Measurements from ENCODE around the gene MAPK14. TPM values are rescaled to one million over a fixed set of nuclear protein-coding genes. Genes with fewer than 3 reads are reported as not detected.

MAPK14 gene
- total and polyA plus RNA-seq, 9 of the 15 experiments (the other 6 are each of a cell fraction or from before 2014, with no cell fraction given) = 8.8 to 62.7 (median 35.5) TPM

DNA sequence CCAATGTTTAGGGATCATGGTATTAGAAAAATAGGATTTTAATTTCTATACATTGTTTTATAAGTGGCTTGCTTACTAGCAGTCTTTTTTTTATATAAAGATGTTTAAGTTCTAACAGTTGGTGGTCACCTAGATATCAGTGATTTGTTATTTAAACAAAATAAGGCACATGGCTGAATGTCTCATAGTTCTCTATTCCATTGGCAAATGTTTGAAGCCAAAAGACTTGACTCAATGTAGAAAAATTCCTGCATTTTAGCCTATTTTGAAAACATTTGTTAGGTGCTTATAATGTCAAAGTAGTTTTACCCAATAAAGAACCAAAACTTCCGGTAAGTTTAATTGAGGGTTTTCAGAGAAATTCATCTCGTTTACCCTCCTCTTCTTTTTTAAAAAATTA lies 26.8 kb downstream of the MAPK14 start (continued):
- TF ChIP-seq, protein P1, sequence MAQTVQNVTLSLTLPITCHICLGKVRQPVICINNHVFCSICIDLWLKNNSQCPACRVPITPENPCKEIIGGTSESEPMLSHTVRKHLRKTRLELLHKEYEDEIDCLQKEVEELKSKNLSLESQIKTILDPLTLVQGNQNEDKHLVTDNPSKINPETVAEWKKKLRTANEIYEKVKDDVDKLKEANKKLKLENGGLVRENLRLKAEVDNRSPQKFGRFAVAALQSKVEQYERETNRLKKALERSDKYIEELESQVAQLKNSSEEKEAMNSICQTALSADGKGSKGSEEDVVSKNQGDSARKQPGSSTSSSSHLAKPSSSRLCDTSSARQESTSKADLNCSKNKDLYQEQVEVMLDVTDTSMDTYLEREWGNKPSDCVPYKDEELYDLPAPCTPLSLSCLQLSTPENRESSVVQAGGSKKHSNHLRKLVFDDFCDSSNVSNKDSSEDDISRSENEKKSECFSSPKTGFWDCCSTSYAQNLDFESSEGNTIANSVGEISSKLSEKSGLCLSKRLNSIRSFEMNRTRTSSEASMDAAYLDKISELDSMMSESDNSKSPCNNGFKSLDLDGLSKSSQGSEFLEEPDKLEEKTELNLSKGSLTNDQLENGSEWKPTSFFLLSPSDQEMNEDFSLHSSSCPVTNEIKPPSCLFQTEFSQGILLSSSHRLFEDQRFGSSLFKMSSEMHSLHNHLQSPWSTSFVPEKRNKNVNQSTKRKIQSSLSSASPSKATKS (CRISPR knock-in tag; IDR thresholded peaks at IDR 0.05) = no peak
- TF ChIP-seq, protein P2, sequence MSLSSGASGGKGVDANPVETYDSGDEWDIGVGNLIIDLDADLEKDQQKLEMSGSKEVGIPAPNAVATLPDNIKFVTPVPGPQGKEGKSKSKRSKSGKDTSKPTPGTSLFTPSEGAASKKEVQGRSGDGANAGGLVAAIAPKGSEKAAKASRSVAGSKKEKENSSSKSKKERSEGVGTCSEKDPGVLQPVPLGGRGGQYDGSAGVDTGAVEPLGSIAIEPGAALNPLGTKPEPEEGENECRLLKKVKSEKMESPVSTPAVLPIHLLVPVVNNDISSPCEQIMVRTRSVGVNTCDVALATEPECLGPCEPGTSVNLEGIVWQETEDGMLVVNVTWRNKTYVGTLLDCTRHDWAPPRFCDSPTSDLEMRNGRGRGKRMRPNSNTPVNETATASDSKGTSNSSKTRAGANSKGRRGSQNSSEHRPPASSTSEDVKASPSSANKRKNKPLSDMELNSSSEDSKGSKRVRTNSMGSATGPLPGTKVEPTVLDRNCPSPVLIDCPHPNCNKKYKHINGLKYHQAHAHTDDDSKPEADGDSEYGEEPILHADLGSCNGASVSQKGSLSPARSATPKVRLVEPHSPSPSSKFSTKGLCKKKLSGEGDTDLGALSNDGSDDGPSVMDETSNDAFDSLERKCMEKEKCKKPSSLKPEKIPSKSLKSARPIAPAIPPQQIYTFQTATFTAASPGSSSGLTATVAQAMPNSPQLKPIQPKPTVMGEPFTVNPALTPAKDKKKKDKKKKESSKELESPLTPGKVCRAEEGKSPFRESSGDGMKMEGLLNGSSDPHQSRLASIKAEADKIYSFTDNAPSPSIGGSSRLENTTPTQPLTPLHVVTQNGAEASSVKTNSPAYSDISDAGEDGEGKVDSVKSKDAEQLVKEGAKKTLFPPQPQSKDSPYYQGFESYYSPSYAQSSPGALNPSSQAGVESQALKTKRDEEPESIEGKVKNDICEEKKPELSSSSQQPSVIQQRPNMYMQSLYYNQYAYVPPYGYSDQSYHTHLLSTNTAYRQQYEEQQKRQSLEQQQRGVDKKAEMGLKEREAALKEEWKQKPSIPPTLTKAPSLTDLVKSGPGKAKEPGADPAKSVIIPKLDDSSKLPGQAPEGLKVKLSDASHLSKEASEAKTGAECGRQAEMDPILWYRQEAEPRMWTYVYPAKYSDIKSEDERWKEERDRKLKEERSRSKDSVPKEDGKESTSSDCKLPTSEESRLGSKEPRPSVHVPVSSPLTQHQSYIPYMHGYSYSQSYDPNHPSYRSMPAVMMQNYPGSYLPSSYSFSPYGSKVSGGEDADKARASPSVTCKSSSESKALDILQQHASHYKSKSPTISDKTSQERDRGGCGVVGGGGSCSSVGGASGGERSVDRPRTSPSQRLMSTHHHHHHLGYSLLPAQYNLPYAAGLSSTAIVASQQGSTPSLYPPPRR (CRISPR knock-in tag; IDR thresholded peaks at IDR 0.05; ENCODE audit: borderline replicate concordance) = no peak
- no peak for TF ChIP-seq RBM39 (optimal IDR thresholded peaks at IDR 0.05; ENCODE audit: low read depth, low read length)
- TF ChIP-seq RBM25 (IDR thresholded peaks at IDR 0.05; ENCODE audit: low read depth, low read length, severe bottlenecking) = no peak
- no peak for TF ChIP-seq JUND (IDR thresholded peaks at IDR 0.05; ENCODE audit: borderline replicate concordance, low read depth, low read length)
- no peak for TF ChIP-seq JUND (tag; IDR thresholded peaks at IDR 0.05; ENCODE audit: borderline replicate concordance, low read depth, low read length)
- TF ChIP-seq CCAR2 (IDR thresholded peaks at IDR 0.05; ENCODE audit: low read depth, low read length) = no peak
- TF ChIP-seq HNRNPUL1 (IDR thresholded peaks at IDR 0.05; ENCODE audit: low read length) = no peak
- no peak for TF ChIP-seq EGR1 (conservative IDR thresholded peaks at IDR 0.05)
